ENCODE results near the gene NLGN2.

NLGN2 gene

GRCh38 chr17:7467498-7467897 lies 59.9 kb downstream of the NLGN2 start:
- no peak for DNase-seq

DNA sequence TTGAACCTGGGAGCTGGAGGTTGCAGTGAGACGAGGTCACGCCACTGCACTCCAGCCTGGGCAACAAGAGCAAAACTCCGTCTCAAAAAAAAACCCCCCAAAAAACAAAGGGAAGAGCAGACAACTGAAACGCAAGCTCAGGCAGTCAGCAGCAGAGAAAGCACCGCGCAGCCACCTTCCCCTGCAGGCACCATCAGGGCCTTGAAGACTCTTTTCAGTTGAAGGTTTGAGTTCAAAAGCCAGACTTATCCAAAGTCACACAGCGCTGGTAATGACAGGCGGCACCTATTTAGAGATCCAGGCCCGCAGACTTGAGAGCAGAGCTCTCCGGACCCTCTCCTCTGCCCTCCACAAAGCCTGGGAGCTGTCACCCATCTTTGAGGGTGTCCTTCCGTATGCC lies 60.6 kb downstream of the NLGN2 start:
- DNase-seq: no peak

DNA sequence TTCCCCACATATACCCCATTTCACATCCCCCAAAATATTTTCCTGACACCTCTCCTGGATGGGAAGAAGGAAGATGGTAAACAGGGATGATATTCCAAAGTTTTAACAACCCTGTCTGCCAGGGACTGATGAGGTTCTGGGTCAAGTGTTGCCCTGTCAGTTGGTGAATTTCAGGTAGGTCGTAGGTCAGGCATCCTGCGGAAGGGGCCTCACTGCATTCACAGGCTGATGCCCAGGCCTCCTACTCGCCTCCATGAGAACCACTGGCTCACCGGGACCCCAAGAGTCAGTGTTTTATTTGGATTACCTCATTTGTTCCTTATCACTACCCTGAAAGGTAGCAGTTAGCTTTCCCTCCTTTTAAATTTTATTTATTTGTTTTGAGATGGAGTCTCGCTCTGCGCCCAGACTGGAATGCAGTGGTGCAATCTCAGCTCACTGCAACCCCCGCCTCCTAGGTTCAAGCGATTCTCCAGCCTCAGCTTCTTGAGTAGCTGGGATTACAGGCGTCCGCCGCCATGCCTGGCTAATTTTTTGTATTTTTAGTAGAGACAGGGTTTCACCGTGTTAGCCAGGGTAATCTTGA lies 61.3 kb downstream of the NLGN2 start:
- DNase-seq: no peak
